ENCODE data around the gene MOCS3. TPM values are rescaled to one million over a fixed set of nuclear protein-coding genes. Genes with fewer than 3 reads are reported as not detected.

The MOCS3 gene
- total and polyA plus RNA-seq, 10 of the 15 experiments (the other 5 are each of a cell fraction or from before 2014, with no cell fraction given), result 0.87 to 5.9 (median 3.6) TPM

DNA sequence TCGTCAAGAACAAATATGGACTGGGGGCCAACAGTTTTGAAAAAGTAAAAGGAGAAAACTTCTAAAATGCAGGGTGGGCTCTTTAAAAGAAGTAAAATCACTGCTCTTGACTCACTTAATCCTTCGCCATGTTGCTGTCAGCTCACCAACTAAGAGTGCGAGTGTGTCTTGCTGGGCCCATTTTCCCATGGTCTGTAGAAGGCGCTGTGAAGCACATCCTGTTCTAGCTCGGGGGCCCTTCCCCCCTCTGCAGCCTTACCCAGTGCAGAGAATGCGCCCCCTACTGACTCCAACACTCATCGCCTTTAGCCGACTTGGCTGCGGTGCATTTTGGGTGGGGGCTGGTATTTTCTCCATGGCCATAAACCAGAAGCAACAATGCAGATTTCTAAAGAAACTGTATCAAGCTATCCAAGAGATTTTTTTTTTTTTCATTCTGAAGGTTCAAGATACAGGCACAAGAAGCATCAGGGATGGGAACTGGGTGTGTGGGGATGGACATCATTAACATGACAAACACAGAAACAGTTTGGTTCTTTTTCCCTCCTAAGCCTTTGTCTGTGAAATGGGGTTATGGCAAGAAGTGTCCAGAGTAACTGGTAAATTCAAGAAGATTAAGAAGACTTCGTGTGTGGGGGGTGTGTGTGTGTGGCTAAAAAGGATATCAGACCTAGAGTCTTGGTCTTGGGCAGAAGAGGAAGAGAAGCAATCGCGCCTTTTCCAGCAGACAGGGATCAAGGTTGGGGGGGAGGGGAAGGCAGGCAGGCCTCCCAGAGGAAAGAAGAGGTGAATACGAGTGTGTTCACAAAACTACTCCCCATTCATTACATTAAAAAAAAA is 29.1 kb upstream of the MOCS3 start (continued):
- TF ChIP-seq, protein P1, sequence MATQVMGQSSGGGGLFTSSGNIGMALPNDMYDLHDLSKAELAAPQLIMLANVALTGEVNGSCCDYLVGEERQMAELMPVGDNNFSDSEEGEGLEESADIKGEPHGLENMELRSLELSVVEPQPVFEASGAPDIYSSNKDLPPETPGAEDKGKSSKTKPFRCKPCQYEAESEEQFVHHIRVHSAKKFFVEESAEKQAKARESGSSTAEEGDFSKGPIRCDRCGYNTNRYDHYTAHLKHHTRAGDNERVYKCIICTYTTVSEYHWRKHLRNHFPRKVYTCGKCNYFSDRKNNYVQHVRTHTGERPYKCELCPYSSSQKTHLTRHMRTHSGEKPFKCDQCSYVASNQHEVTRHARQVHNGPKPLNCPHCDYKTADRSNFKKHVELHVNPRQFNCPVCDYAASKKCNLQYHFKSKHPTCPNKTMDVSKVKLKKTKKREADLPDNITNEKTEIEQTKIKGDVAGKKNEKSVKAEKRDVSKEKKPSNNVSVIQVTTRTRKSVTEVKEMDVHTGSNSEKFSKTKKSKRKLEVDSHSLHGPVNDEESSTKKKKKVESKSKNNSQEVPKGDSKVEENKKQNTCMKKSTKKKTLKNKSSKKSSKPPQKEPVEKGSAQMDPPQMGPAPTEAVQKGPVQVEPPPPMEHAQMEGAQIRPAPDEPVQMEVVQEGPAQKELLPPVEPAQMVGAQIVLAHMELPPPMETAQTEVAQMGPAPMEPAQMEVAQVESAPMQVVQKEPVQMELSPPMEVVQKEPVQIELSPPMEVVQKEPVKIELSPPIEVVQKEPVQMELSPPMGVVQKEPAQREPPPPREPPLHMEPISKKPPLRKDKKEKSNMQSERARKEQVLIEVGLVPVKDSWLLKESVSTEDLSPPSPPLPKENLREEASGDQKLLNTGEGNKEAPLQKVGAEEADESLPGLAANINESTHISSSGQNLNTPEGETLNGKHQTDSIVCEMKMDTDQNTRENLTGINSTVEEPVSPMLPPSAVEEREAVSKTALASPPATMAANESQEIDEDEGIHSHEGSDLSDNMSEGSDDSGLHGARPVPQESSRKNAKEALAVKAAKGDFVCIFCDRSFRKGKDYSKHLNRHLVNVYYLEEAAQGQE (IDR thresholded peaks at IDR 0.05; ENCODE audit: low read depth, low read length), result no peak
- TF ChIP-seq RFX5 (IDR thresholded peaks at IDR 0.05; ENCODE audit: low read depth, low read length) (peak; percentile 63; the same call in 1 of the 2 replicates), BCL11A (IDR thresholded peaks at IDR 0.05; ENCODE audit: low read depth, low read length) (peak; percentile 65; the same call in 1 of the 2 replicates), NRF1 (conservative IDR thresholded peaks at IDR 0.05; ENCODE audit: low read depth, low read length) (no peak), CTCF (IDR thresholded peaks at IDR 0.05 in 2 of 3, conservative IDR thresholded peaks at IDR 0.05 in 1 of 3; ENCODE audit: control insufficient read depth in 2 of 3, extremely low read depth in 1 of 3, insufficient read depth in 1 of 3, low read depth in 3 of 3, low read length in 3 of 3) (peak; percentile 98 to 100 (median 100); a peak in 5 of 6 replicates), CHD2 (IDR thresholded peaks at IDR 0.05; ENCODE audit: borderline replicate concordance, low read depth, low read length) (peak; percentile 98), WRNIP1 (IDR thresholded peaks at IDR 0.05; ENCODE audit: borderline replicate concordance, low read depth, low read length) (peak; percentile 26; the same call in 1 of the 2 replicates), JUNB (IDR thresholded peaks at IDR 0.05) (peak; percentile 28; the same call in 1 of the 2 replicates), RUNX3 (IDR thresholded peaks at IDR 0.05; ENCODE audit: low read length) (peak; percentile 85), HDGF (IDR thresholded peaks at IDR 0.05) (no peak; the same call in 1 of the 2 replicates), ZNF622 (IDR thresholded peaks at IDR 0.05) (no peak), PAX8 (IDR thresholded peaks at IDR 0.05) (no peak), CHD4 (IDR thresholded peaks at IDR 0.05) (no peak), YBX1 (IDR thresholded peaks at IDR 0.05) (no peak), STAT3 (IDR thresholded peaks at IDR 0.05; ENCODE audit: low read depth, low read length) (peak; percentile 43; the same call in 1 of the 2 replicates), SIN3A (IDR thresholded peaks at IDR 0.05; ENCODE audit: low read depth, low read length) (peak; percentile 91; the same call in 1 of the 2 replicates), CREM (IDR thresholded peaks at IDR 0.05; ENCODE audit: low read depth) (peak; percentile 73; the same call in 1 of the 2 replicates), ZNF384 (IDR thresholded peaks at IDR 0.05; ENCODE audit: borderline replicate concordance, low read depth, low read length) (no peak), MTA3 (IDR thresholded peaks at IDR 0.05; ENCODE audit: borderline replicate concordance, low read length) (no peak), POLR2A (IDR thresholded peaks at IDR 0.05; ENCODE audit: low read depth, low read length) (peak; percentile 64), POLR2AphosphoS2 (IDR thresholded peaks at IDR 0.05; ENCODE audit: low read depth, low read length) (no peak), TCF12 (IDR thresholded peaks at IDR 0.05; ENCODE audit: low read depth, low read length) (peak; percentile 87), FOXM1 (IDR thresholded peaks at IDR 0.05; ENCODE audit: low read depth, low read length) (peak; percentile 95), RCOR1 (conservative IDR thresholded peaks at IDR 0.05; ENCODE audit: low read depth, low read length) (peak; percentile 70; the same call in 1 of the 2 replicates), LARP7 (IDR thresholded peaks at IDR 0.05) (0 out of 2 replicates have a peak, but pooled peaks have one; percentile 28)
